GM23338 (cell line): Measurements from ENCODE around the gene SLC2A6. TPM values are rescaled to one million over a fixed set of nuclear protein-coding genes. Genes with fewer than 3 reads are reported as not detected.

Experiments
- ATAC-seq: fragments of 200-7000 bp; cut with Tn5 transposase; 3 replicates; pipeline ENCODE4 v1.9.1; 2020
- DNase-seq: peaks from one replicate; pipeline ENCODE4 v3.0.0-alpha.2; 2015; ENCODE audit warnings: low spot score
- H2AFZ ChIP-seq: fragments of 200-600 bp; sonication (generic); 2 replicates; pipeline ENCODE4 v1.8.0; 2016; ENCODE audit warnings: antibody characterized with exemption, mild to moderate bottlenecking, moderate library complexity
- H3F3A ChIP-seq: fragments of 200-600 bp; sonication (generic); replicated peaks from 2 replicates; pipeline ENCODE4 v1.8.0; 2017; ENCODE audit warnings: antibody characterized with exemption, mixed run types, low read depth
- H3K27ac ChIP-seq: fragments of 200-600 bp; sonication (generic); 2 replicates; pipeline ENCODE4 v1.6.1; 2016; ENCODE audit warnings: low read depth
- H3K27me3 ChIP-seq: fragments of 200-600 bp; sonication (generic); 2 replicates; pipeline ENCODE4 v1.8.0; 2016; ENCODE audit warnings: mild to moderate bottlenecking, mixed run types, moderate library complexity; ENCODE audit not compliant: insufficient read depth
- H3K36me3 ChIP-seq: fragments of 200-600 bp; sonication (generic); 2 replicates; pipeline ENCODE4 v1.8.0; 2016; ENCODE audit warnings: mild to moderate bottlenecking; ENCODE audit not compliant: insufficient read depth
- H3K4me1 ChIP-seq: fragments of 200-600 bp; sonication (generic); 2 replicates; pipeline ENCODE4 v1.8.0; 2016; ENCODE audit warnings: mild to moderate bottlenecking, moderate library complexity; ENCODE audit not compliant: insufficient read depth
- H3K4me2 ChIP-seq: fragments of 200-600 bp; sonication (generic); 2 replicates; pipeline ENCODE4 v1.7.1; 2017; ENCODE audit warnings: mixed run types
- H3K4me3 ChIP-seq: fragments of 200-600 bp; sonication (generic); 2 replicates; pipeline ENCODE4 v1.6.1; 2016; ENCODE audit warnings: mixed run types
- H3K79me2 ChIP-seq: fragments of 200-600 bp; sonication (generic); replicated peaks from 2 replicates; pipeline ENCODE4 v1.8.0; 2017; ENCODE audit warnings: mild to moderate bottlenecking; ENCODE audit not compliant: insufficient read depth
- H3K9me2 ChIP-seq: fragments of 200-600 bp; sonication (generic); 2 replicates; pipeline ENCODE4 v1.8.0; 2017; ENCODE audit not compliant: insufficient read depth
- H4K20me1 ChIP-seq: fragments of 200-600 bp; sonication (generic); replicated peaks from 2 replicates; pipeline ENCODE4 v1.8.0; 2017; ENCODE audit warnings: mild to moderate bottlenecking; ENCODE audit not compliant: insufficient read depth
- H3K27ac Mint-ChIP-seq: 2 replicates; pipeline ENCODE4 v1.8.0; 2020; ENCODE audit warnings: inconsistent platforms, mild to moderate bottlenecking, moderate library complexity, mixed read lengths
- H3K27me3 Mint-ChIP-seq: 3 replicates; pipeline ENCODE4 v1.8.0; 2022; ENCODE audit warnings: low read depth, mild to moderate bottlenecking, moderate library complexity, mixed read lengths, inconsistent platforms; ENCODE audit not compliant: insufficient read depth, poor library complexity
- H3K36me3 Mint-ChIP-seq: 3 replicates; pipeline ENCODE4 v1.8.0; 2021; ENCODE audit warnings: low read depth, mild to moderate bottlenecking, inconsistent platforms, moderate library complexity, mixed read lengths
- H3K4me1 Mint-ChIP-seq: 3 replicates; pipeline ENCODE4 v1.8.0; 2020; ENCODE audit warnings: mild to moderate bottlenecking, inconsistent platforms, mixed read lengths
- H3K4me3 Mint-ChIP-seq: 3 replicates; pipeline ENCODE4 v1.8.0; 2021; ENCODE audit warnings: moderate library complexity, mild to moderate bottlenecking, inconsistent platforms, mixed read lengths
- H3K9me3 Mint-ChIP-seq: 3 replicates; pipeline ENCODE4 v1.8.0; 2020; ENCODE audit warnings: moderate library complexity, mild to moderate bottlenecking, inconsistent platforms, mixed read lengths
- EZH2 ChIP-seq: fragments of 200-600 bp; sonication (generic); IDR thresholded peaks from one replicate; pipeline ENCODE4 v1.8.0; 2017; ENCODE audit warnings: antibody characterized with exemption, mild to moderate bottlenecking, low read depth; ENCODE audit not compliant: unreplicated experiment
- NANOG ChIP-seq: IDR thresholded peaks from 2 replicates; pipeline ENCODE4 v1.6.1; 2016; ENCODE audit warnings: antibody characterized with exemption, borderline replicate concordance
- polyA plus RNA-seq: library from polyadenylated mRNA; unstranded; fragments of >200 nt; fragmentation: Nextera tagmentation; extraction: Ambion mirVana; gene quantifications from 2 replicates; pipeline ENCODE4 v1.2.1, GENCODE V29; 2016
- total RNA-seq: library from RNA; depleted of rRNA; stranded (reverse); fragments of >200 nt; shearing (Covaris generic); gene quantifications from 2 replicates; pipeline ENCODE4 v1.2.3, GENCODE V29; 2014
- TF ChIP-seq, protein P1 (sequence below): fragments of 250-450 bp; sonication (Bioruptor Pico); IDR thresholded peaks from 2 replicates; pipeline ENCODE4 v1.5.0; 2020; ENCODE audit warnings: mild to moderate bottlenecking, moderate library complexity

SLC2A6 gene
- total and polyA plus RNA-seq, 2 experiments from 2014 or later, result 17.5 to 39.3 TPM

DNA sequence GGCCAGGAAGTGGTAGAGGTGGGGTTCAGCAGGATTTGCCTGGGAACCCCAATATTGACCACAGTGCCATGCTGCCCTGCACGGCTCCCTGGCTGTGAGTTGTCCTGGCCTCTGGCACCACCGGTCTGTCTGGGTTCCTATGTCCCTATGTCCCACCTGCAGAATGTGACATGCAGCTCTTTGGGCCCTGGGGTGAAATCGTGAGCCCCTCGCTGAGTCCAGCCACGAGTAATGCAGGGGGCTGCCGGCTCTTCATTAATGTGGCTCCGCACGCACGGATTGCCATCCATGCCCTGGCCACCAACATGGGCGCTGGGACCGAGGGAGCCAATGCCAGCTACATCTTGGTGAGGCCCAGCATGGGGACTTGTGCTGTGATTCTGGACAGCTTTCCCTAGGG, 21.2 kb downstream of the SLC2A6 start (continued):
- TF ChIP-seq, protein P1, sequence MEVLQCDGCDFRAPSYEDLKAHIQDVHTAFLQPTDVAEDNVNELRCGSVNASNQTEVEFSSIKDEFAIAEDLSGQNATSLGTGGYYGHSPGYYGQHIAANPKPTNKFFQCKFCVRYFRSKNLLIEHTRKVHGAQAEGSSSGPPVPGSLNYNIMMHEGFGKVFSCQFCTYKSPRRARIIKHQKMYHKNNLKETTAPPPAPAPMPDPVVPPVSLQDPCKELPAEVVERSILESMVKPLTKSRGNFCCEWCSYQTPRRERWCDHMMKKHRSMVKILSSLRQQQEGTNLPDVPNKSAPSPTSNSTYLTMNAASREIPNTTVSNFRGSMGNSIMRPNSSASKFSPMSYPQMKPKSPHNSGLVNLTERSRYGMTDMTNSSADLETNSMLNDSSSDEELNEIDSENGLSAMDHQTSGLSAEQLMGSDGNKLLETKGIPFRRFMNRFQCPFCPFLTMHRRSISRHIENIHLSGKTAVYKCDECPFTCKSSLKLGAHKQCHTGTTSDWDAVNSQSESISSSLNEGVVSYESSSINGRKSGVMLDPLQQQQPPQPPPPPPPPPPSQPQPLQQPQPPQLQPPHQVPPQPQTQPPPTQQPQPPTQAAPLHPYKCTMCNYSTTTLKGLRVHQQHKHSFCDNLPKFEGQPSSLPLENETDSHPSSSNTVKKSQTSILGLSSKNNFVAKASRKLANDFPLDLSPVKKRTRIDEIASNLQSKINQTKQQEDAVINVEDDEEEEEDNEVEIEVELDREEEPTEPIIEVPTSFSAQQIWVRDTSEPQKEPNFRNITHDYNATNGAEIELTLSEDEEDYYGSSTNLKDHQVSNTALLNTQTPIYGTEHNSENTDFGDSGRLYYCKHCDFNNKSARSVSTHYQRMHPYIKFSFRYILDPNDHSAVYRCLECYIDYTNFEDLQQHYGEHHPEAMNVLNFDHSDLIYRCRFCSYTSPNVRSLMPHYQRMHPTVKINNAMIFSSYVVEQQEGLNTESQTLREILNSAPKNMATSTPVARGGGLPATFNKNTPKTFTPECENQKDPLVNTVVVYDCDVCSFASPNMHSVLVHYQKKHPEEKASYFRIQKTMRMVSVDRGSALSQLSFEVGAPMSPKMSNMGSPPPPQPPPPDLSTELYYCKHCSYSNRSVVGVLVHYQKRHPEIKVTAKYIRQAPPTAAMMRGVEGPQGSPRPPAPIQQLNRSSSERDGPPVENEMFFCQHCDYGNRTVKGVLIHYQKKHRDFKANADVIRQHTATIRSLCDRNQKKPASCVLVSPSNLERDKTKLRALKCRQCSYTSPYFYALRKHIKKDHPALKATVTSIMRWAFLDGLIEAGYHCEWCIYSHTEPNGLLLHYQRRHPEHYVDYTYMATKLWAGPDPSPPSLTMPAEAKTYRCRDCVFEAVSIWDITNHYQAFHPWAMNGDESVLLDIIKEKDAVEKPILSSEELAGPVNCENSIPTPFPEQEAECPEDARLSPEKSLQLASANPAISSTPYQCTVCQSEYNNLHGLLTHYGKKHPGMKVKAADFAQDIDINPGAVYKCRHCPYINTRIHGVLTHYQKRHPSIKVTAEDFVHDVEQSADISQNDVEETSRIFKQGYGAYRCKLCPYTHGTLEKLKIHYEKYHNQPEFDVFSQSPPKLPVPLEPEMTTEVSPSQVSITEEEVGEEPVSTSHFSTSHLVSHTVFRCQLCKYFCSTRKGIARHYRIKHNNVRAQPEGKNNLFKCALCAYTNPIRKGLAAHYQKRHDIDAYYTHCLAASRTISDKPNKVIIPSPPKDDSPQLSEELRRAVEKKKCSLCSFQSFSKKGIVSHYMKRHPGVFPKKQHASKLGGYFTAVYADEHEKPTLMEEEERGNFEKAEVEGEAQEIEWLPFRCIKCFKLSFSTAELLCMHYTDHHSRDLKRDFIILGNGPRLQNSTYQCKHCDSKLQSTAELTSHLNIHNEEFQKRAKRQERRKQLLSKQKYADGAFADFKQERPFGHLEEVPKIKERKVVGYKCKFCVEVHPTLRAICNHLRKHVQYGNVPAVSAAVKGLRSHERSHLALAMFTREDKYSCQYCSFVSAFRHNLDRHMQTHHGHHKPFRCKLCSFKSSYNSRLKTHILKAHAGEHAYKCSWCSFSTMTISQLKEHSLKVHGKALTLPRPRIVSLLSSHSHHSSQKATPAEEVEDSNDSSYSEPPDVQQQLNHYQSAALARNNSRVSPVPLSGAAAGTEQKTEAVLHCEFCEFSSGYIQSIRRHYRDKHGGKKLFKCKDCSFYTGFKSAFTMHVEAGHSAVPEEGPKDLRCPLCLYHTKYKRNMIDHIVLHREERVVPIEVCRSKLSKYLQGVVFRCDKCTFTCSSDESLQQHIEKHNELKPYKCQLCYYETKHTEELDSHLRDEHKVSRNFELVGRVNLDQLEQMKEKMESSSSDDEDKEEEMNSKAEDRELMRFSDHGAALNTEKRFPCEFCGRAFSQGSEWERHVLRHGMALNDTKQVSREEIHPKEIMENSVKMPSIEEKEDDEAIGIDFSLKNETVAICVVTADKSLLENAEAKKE (CRISPR knock-in tag), result no peak
- no peak for TF ChIP-seq NANOG

DNA sequence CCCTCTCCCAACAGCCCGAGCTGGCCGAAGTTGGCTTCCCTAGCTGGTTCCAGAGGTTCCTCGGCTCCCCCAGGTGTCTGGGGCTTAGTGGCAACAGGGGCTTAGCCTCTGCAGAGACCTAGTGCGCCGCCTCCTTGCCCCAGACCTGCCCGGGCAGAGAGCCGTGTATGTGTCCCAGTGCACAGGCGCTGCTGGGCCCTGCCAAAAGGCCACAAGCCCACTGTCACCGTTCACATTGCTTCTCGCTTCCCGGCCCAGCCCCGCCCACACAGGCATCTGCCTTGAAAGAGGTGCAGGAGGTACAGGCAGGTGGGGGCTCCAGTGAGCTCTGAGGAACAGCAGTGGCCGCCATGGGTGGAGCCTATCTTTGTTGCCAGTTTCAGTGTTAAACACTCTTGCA, 21.7 kb downstream of the SLC2A6 start:
- Mint-ChIP-seq H3K27ac (no peak overlapping the region), H3K36me3 (no peaks in the 10 kb centered on the region), H3K4me3 (no peak overlapping the region), H3K9me3 (no peaks in the 10 kb centered on the region), H3K4me1 (peaks cover 14% of the 10 kb centered on the region), H3K27me3 (peaks cover 12% of the 10 kb centered on the region)
- peaks cover 15% of the 10 kb centered on the region; the same call in 1 of the 2 replicates for H3K4me1 ChIP-seq
- H3K4me3 ChIP-seq, result no peak overlapping the region
- H3K27ac ChIP-seq, result no peak overlapping the region
- DNase-seq (peak; percentile 56), ATAC-seq (no peak)
- no peak overlapping the region for H2AFZ ChIP-seq
- no peaks in the 10 kb centered on the region for H3K36me3 ChIP-seq
- peaks cover 13% of the 10 kb centered on the region; the same call in 1 of the 2 replicates for H3K79me2 ChIP-seq
- no peaks in the 10 kb centered on the region for H4K20me1 ChIP-seq
- H3K9me2 ChIP-seq, result no peaks in the 10 kb centered on the region
- no peak for TF ChIP-seq EZH2
- TF ChIP-seq, protein P1 (CRISPR knock-in tag), result no peak
- no peak overlapping the region for H3K4me2 ChIP-seq
- H3F3A ChIP-seq, result 0 out of 2 replicates have a peak, but pooled peaks cover under 1% of the 10 kb centered on the region
- H3K27me3 ChIP-seq, result no peaks in the 10 kb centered on the region
